Stimulated activated CD8-positive, alpha-beta memory T cell treated with anti-CD3 and anti-CD28 coated beads, Interleukin-7, amount 100 ng/mL, for 48 hours (primary cell): ENCODE measurements around the gene ESPNL.
"Not testable (repeated sequence)": the region's sequence is repeated elsewhere in the genome, so short reads cannot be mapped to it uniquely, and the experiment has no call there.

ENCODE experiments used
- DNase-seq, 2 donors: peaks; one replicate each; pipeline ENCODE4 v3.0.0-alpha.2; 2020; ENCODE audit warnings: low read depth in 1 of 2; ENCODE audit errors: extremely low read depth in 1 of 2

The ESPNL gene

DNA sequence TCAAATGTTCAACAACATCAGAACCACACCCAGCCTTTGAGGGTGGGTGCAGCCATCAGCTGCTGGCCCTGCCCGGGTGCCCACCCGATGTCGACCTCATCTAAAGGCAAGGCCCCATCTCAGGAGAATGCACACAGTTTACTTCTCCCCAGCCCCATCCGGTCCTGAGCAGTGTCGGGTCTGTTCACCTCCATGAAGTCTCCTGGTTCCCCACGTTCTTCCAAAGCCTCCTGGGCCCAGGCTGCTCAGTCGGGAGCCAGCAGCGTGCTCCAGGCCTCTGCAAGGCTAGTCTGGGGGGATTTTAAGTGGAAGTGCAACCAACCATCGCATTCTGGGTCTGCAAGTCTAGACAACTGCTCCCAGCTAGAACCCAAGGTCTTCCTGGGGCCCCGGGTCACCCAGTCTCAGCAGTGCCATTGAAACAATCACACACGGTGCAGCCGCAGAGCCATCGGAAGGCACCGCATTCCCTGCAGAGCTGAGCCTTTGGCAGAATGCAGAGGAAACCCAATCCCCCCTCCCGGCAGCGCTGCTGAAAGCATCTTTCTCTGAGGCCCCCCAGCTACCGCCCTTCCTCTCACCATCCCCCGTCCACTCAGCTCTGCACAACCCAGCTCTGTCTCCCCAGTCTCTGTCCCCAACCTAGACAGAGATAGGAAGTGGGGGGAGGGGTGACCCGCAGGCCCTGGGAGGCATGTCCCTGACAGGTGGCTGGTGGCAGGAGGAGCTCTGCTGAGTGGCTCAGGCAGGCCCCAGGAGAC is 8.5 kb downstream of the ESPNL start:
- DNase-seq: no peak

DNA sequence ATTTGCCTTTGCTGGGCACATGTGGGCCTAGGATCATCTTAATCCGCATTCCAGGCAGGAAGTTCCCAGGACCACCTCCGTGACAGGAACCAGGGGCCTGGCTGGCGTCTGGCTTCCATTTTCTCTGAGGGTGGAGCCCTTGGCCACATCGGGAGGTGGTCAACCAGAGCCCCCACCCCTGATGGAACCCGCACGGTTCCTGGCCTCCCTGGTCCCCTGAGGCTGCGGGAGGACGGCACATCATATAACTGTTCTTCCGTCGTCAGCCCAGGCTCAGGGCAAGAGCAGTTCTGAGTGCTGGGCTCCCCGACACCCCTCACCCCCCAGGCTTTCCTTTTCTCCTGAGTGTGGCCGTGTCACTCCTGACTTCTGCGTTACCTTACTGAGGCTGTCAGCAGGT is 13.5 kb downstream of the ESPNL start:
- DNase-seq: no peak

DNA sequence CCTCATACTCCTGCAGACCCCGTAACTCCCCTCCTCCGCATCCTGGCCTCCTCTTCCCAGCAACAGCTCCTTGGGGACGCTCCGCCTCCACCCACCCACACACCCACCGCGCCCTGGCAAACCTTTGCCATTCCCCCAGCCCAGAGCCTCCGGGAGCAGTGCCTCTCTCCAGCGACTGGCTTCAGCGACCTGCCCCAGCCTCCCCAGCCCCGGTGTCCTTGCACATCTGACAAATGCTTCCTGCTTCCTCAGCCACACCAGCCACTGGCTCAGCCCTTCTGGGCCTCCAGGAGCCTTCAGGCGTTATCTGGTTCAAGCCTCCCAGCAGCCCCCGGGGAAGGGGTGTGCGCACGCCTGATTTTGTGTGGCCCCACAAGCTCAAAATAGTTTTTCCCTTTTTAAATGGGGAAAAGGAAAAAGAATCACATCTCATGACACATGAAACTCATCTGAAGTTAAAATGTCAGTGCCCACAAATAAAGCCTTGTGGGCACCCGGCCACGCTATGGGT is 14.2 kb downstream of the ESPNL start:
- DNase-seq: no peak

DNA sequence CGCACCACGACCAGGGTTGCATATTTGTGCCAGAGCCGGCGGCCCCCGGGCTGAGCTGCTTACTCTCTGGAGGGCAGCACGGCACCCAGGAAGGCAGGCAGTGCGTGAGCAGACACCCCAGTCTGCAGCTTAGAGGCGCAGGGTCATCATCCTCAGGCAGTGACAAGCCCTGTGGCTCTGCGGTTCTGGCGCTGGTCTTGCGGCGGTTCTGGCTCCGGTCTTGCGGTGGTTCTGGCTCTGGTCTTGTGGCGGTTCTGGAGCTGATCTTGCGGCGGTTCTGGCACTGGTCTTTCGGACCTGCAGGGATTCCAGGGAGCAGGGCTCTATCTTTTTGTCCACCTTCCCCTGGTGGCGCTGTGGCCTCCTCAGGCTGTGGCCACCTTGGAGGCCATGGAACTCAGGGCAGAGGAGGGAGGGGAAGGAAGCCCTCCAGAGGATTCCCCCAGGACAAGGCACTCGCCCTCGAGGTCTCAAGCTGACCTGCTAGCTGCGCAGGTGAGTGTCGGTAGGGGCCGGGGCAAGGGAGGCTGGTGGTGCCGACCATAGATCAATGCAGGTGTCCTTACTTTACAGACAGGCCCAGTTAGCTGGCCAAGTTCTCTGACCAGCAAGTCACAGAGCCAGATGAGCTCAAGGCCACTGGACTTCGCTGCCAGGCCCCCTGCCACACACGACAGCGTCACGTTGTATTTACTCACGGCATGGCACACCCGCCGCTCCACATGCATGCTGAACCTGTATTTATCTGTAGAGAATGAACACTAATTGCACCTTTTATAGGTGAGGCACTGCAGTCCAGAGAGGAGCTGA is 14.9 kb downstream of the ESPNL start:
- DNase-seq: no peak

DNA sequence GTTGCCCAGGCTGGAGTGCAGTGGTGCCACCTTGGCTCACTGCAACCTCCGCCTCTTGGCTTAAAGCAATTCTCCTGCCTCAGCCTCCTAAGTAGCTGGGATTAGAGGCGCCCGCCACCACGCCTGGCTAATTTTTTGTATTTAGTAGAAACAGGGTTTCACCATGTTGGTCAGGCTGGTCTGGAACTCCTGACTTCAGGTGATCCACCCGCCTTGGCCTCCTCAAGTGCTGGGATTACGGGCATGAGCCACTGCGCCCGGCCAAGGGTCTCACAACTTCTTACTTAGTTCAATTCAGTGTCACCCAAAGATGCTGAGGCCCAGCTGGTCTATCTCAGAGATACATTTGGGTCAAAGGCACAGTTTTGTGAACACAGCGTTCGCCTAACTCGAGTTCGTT is 15.6 kb downstream of the ESPNL start:
- DNase-seq: not testable (repeated sequence)

- DNase-seq: no peak
Observed at GRCh38 chr2:238116298-238117198, 16.4 kb downstream of the ESPNL start.

DNA sequence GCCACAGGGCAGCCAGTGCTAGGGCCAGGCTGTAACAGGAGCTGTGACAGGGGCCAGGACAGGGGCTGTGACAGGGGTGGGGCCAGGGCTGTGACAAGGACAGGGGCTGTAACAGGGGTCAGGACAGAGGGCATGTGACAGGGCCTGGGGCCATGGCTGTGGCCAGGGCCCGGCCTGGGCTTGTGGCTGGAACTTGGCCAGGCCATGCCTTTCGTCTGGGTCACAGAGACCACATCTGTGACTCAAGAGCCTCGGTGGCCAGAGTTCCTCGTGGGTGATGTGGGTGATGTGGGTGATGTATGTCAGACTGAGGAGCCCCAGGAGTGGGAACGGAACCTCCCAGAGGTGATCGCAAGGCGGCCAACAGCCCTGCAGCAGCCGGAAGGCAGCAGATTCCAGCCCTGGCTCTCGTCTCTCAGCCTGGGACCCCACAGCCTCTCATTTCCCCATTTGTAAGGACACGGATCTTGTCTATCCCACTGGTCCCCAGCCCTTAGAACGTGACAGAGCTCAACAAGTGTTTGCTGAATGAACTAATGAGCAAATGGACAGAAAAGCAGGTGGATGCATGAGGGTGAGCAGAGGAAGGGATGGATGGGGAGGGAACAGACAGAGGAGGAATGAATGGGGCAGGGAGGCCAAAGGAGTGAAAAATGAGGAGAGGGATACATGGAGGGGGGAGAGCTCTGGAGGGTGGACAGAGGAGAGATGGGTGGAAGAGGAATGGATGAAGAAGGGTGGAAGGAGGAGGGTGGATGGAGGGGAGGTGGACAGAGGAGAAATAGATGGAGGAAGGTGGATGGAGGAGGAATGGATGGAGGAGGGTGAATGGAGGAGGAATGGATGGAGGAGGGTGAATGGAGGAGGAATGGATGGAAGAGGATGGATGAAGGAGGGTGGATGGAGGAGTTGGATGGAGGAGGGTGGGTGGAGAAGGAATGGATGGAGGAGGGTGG is 17.3 kb downstream of the ESPNL start:
- no peak for DNase-seq

GRCh38 chr2:238119756-238120462 is 19.8 kb downstream of the ESPNL start:
- no peak for DNase-seq

DNA sequence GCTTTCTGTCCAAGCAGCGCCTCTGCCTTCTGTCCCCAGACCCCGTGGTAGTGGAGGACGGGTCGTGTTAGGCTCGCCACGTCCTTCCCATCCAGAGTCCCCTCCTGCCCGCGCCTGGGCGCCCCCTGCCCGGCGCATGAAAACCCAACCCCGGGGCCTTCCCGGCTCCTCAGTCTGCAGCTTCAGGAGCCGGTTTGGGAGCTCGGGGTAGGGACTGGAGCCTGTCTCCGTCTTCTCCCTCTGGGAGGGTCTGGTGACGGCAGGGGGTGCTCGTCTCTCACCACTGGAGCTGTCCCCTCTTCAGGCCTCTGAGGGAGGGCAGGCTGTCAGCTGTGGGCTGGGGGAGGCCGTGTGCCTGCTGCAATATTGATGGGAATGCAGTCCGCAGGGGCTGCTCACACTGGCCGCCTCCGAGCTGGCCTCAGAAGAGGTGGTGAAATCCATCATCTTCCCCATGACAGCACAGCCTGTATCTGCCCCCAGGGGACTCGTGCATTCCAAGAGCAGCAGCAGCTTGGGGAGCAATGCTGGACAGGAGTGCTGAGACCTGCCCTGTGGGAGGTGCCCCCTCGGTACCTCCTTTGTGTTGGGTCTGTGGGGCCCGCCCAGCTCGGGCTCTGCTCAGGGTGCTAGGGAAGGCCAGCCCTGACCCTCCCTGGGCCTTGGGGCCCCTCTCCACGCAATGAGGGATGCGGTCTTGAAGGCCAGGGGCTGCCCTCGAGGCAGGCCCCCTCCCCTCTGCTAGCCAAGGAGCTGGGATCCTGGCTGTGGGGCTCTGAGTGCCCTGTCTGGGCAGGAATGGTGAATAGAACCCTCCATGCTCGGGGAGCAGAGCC is 20.5 kb downstream of the ESPNL start:
- no peak for DNase-seq

- no peak for DNase-seq
Observed at GRCh38 chr2:238121511-238122286, 21.6 kb downstream of the ESPNL start.

DNA sequence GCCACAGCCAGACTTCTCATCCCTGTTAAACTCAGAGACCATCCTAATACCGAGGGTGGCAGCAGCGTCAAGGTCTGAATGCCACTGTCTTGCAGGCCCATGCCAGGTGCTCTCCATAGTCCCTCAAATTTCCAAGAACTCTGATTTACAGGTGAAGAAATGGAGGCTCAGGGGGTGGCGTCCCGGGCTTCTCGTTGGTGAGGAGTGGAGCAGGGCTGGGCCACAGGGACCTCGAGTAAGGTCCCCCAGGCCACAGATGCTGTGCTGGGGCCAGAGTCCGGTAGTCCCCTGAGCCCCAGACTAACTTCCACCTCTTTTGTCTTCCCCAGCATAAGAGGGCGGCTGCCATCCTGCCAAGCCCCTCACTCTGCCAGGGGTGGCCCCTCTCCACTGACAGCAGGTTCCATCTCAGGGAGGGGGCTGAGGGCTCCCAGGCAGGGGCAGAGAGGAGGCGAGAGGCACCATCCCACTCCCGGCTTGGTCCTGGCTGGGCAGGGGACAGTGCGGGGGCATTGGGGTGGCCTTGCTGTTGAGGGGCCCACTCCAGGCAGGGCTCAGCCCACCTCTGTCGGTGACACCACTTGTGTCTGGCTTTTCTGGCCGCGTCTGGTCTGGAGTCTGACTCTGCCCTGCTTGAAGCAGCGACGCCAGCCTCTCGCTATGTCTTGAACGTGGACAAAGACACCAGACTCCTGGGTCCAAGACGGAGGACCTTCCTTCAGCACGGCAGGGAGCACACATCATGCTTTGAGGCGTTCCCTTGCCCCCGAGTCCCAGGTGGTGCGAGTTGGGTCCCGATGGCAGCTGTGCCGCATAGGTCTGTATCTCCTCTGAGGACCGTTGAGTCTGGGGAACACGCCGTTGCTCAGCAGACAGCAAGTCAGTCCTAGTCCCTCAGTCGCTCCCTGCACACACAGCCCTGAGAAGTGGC is 22.4 kb downstream of the ESPNL start:
- DNase-seq: no peak

- no peak for DNase-seq
Observed at GRCh38 chr2:238123218-238123971, 23.3 kb downstream of the ESPNL start.

DNA sequence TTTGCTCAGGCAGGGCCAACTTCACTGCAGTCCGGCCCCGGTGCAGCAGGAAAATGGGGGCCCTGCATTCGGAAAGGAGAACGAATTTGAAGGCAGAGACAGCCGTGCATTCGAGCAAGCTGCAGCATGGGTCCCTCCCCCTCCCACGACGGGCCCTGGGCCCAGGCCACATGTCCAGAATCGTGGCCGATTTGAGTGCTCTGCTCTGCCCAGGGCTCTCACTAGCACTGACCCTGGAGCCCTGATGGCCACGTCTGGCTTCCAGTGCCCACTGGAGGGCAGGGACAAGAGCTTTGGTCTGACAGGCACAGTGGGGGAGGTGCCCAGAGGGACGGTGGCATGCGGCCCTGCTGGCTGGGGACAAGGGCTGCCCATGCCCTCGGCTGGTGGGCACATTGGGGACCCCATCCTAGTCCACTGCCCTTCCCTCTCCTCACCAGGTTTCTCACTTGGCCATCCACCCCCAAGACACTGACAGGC is 23.9 kb downstream of the ESPNL start:
- DNase-seq: no peak

GRCh38 chr2:238124488-238125126 is 24.5 kb downstream of the ESPNL start:
- DNase-seq: no peak
